HG03280 (cell line): Measurements from ENCODE around the gene RBM10.

Experiments
- ATAC-seq: cut with Tn5 transposase; IDR thresholded peaks from one replicate; pipeline ENCODE4 v1.9.1; 2021; ENCODE audit warnings: mild to moderate bottlenecking, moderate library complexity; ENCODE audit not compliant: unreplicated experiment

The RBM10 gene

GRCh38 chrX:47148946-47149345 lies 3.9 kb downstream of the RBM10 start:
- no peak for ATAC-seq

GRCh38 chrX:47151435-47151834 lies 6.4 kb downstream of the RBM10 start:
- no peak for ATAC-seq

GRCh38 chrX:47156611-47157520 lies 11.8 kb downstream of the RBM10 start:
- no peak for ATAC-seq

- ATAC-seq = no peak
Observed at GRCh38 chrX:47158131-47158530, 13.1 kb downstream of the RBM10 start.

GRCh38 chrX:47158781-47159180 lies 13.8 kb downstream of the RBM10 start:
- no peak for ATAC-seq

GRCh38 chrX:47160781-47161180 lies 15.8 kb downstream of the RBM10 start:
- ATAC-seq = no peak

- ATAC-seq = no peak
Observed at GRCh38 chrX:47162927-47163583, 18.0 kb downstream of the RBM10 start.

GRCh38 chrX:47164420-47164819 lies 19.4 kb downstream of the RBM10 start:
- no peak for ATAC-seq

GRCh38 chrX:47166126-47166525 lies 21.1 kb downstream of the RBM10 start:
- no peak for ATAC-seq

GRCh38 chrX:47168495-47169073 lies 23.6 kb downstream of the RBM10 start:
- no peak for ATAC-seq

- no peak for ATAC-seq
Observed at GRCh38 chrX:47169273-47169672, 24.3 kb downstream of the RBM10 start.

GRCh38 chrX:47169726-47170515 lies 24.9 kb downstream of the RBM10 start:
- no peak for ATAC-seq

GRCh38 chrX:47170861-47171692 lies 26.1 kb downstream of the RBM10 start:
- ATAC-seq = no peak

- ATAC-seq = no peak
Observed at GRCh38 chrX:47171996-47172395, 27.0 kb downstream of the RBM10 start.

- no peak for ATAC-seq
Observed at GRCh38 chrX:47172549-47172948, 27.5 kb downstream of the RBM10 start.

- ATAC-seq = no peak
Observed at GRCh38 chrX:47172971-47173792, 28.2 kb downstream of the RBM10 start.

GRCh38 chrX:47174376-47174775 lies 29.4 kb downstream of the RBM10 start:
- ATAC-seq = no peak

- no peak for ATAC-seq
Observed at GRCh38 chrX:47174846-47175587, 30.0 kb downstream of the RBM10 start.

- ATAC-seq = no peak
Observed at GRCh38 chrX:47175588-47175980, 30.6 kb downstream of the RBM10 start.
